HK-2 (cell line): ENCODE results near the gene SDK1.

Experiments
- DNase-seq: peaks from one replicate; pipeline ENCODE4 v3.0.0-alpha.2; 2018; ENCODE audit not compliant: unreplicated experiment

SDK1 gene

DNA sequence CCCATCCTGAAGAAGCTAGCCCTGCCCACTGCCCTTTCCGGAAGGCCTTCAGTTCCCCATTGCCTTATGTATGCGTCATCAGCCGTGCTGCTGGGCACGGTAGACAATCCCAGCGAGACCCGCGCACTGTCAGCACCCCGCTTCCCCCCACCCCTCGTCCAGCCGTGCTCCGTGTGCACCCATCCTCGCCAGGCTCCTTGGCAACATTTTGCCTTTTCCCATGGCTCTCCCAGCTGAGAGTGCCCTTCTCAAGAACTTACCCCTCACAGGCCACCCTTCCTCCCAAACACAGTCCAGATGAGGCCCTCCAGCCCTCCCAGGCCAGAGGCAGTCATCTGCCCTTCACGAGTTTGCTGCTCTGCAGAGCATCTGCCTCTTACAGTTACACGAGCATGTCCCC, 747.3 kb downstream of the SDK1 start:
- no peak for DNase-seq

DNA sequence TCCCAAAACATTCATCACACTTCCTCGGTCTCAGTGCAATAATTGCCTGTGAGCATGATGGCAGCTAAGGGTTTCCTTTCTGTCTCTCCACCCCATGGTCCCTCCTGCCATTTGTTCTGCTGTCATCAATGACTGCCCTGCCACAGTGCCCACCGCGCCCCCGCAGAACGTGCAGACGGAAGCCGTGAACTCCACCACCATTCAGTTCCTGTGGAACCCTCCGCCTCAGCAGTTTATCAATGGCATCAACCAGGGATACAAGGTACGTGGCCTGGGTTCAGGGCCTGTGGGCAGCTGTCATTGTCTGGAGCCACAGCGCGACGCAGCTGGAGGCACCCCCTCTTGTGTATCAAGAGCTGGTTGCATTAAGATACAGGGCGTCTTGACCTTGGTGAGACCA, 748.1 kb downstream of the SDK1 start:
- DNase-seq = no peak

DNA sequence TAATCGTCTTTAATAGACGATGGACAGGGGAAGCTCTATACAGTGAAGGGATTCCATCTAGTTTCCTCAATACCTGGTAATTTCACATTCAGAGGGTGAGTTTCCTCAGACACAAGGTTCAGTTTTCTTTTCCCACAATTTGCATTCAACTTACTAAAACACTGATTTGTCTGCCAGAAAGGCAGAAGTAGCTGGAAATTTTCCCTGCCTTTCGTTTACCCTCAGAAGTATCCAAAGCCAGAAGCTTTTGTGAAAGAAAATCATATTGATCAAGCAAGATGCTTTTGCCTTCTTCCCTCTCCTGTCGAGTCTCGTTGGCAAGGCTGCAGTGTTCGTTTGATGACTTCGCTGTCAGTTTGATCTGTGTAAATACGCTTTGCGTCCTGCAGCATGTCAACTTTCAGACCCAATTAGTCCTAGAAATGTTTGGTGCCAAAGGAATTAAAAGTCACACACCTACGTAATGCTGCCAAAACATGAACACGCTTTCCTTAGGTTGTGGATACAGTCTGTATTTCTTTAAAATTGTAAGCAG, 749.1 kb downstream of the SDK1 start:
- no peak for DNase-seq

DNA sequence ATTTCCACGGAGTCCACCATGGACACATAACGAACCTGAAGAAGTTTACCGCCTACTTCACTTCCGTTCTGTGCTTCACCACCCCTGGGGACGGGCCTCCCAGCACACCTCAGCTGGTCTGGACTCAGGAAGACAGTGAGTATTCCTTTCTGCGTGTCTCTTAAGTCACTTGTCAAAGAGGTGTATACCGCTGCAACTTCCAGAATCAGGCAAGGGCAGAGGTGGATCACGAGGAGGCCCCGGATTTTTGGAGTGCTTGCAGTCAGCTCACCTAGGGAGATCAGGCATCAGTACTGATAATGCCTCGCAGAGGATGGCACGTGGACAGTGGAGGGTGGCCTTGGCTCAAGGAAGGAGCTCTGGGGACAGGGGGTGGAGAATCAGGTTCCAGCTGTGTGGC, 750.6 kb downstream of the SDK1 start:
- no peak for DNase-seq

DNA sequence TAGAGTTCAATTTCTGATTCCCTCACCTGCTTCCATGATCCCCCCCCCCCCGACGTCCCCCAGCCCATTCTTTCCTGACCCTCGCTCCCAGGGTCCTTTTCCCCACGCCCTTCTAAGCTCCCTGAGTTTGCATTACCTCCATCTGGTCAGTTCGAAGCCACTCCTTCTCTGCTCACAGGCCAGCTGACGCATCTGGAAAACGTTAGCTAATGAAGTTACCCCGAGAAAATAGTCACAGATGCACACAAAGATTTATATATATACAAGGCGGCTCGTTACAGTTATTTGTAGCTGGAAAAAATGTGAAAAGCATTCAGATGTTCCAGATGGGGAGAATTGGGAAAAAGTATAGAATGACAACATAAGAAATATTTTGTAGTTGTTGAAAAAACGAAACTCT, 751.1 kb downstream of the SDK1 start:
- DNase-seq = no peak

DNA sequence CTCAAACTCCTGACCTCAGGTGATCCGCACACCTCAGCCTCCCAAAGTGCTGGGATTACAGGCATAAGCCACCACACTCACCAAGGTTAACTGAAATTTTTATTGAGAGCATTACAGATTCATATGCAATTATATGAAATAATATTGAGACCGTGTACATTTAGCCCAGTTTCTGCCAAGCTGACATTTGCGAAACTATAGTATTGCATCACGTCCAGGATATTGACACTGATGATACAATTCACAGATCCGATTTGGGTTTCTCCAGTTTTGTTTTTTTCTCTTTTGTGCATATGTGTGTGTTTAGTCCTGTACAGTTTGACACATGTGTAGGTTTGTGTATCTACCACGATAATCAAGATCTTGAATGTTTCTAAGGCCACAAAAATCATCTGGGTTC, 753.1 kb downstream of the SDK1 start:
- DNase-seq = no peak

DNA sequence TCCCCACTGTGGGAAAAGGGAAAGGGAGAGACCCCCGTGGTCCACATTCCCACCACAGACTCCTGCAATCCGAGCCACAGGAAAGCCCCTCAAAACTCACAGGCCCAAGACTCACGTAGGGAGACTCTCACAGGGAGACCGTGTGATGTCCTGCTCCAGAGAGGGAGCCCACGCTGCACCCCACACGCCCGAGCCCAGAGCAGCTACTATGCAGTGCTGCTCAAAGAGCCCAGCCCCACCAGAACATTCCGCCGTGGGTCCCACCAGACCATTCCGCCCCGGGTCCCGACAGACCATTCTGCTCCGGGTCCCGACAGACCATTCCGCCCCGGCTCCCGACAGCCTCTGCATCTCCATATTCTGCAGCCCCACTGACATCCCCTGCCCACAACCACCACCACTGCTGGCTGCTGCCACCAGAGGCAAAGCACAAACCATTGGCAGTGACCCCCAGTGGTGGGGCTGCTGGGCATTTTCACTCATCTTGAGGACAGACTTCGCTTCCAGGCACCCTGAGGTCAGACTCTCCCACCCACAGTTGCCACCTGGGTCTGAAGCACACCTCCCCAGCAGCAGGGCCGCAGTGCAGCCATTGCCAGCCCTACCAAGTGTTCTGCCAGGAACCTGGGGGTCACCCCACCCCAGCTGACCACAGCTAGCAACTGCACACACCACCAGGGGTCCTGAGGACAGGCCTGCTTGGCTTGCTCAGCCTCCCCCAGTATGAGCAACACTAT, 755.7 kb downstream of the SDK1 start:
- no peak for DNase-seq

DNA sequence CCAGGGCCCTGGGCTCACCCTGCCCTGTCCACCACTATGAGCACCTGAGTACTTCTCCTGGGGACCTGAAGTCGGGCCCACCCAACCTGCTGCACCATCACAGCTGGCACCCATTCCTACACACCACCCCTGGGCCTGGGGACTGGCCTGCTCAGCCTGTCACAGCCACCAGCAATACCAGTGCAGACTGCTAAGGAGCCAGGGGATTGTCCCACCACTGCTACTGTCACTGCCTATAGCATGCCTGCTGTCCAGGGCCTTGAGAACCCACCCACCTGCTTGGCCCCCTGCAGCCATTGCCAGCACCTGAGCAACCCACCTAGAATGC, 756.2 kb downstream of the SDK1 start:
- DNase-seq = no peak

DNA sequence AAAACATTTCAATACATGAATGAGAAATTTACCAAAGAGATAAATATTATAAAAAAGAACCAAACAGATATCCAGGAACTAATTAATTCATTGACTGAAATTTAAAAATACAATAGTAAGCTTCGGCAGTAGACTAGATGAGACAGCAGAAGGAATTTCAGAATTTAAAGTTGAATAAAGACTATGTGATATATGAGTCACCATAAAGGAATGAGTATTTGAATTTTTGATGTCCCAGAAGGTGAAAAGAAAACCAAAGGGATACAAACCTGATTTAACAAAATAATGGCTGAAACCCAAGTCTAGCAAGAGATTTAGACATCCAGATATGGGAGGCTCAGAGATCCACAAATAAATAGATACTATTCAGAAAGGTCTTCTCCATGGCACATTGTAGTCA, 757.1 kb downstream of the SDK1 start:
- DNase-seq = no peak

DNA sequence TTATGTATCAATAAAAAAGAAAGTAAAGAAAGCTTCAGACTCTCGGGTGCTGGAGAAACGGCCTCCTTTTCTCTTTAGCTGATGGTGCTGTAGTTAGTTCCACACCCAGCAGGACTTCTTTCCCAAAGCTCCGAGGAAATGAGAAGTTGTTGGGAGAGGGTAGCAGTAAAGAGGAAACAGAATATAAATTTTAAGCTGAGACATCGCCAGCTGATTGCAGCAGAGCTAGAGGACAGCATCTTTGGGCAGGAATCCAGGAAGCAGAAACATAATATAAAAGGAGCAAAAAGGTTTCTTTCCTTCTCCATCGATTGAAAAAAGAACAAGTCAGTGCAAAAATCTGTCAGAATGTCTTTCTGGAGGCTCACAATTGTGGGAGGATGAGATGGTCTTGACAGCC, 764.1 kb downstream of the SDK1 start:
- no peak for DNase-seq

DNA sequence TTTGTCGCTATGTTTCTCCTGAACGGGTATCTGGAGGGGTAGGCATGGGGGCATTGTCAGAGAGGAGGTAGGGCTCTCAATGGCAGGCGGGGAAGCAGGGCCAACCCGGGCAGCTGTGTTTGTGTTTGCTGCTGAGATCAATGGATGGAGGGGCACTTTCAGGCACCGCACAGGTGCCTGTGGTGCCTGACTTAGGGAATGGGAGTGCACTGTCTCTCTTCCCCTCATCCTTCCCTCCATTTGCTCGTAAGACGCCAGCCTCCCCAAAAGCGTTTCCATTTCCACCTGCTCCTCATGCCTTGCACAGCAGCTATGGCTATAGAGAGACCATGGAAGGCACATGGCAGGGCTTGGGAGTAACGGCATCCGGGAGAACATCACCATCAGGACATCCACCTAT, 765.2 kb downstream of the SDK1 start:
- no peak for DNase-seq

DNA sequence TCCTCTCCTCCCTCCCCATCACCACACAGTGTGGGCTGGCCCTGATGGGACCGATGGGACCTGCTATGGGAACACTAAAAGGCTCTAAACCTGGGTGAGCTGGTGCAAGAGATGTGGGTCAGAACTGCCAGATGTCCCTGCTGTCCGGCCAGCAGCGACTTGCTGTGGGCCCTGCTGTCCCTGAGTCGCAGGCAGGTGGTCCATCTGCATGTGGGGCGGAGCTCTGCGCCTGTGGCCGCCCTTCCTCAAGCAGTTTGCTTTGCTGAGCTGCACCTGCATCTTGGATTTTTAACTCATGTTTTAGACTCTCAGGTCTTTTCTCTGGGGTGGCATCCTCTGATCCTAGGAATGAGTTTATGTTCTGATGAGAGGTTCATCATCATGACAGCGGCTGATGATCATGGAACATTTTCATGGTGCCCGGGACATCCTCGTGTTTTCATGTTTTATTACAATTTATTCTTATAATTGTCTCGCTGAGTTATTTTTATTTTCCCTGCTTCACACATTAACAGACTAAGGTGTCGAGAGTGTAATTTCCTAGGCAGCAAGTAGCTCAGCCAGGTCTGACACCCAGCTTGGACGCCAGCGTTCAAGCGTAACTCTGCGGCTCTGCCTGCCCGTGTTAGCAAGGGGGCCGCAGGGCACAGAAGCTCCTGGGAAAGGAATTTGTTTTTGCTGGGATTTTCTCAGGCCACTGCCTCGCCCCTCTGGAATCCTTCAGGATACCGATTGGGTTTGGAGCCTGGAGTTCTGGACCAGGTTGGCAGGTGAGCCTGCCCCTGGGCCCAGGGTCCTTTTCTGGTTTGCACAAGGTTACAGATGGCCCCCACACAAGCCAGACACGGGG, 765.8 kb downstream of the SDK1 start:
- no peak for DNase-seq

DNA sequence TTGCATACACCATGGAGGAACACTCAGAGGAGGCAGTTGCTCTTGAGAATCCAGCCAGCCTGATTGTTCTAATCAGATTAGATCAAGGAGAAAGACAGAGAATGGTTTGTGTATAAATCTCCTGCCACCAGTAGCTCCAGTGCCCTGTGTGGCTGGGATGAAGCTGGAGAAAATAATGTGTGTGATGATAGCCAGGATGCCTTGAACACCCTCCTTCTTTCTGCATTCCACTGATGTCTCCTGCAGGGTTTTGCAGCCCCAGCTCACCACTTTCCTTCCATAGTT, 766.4 kb downstream of the SDK1 start:
- DNase-seq = no peak

DNA sequence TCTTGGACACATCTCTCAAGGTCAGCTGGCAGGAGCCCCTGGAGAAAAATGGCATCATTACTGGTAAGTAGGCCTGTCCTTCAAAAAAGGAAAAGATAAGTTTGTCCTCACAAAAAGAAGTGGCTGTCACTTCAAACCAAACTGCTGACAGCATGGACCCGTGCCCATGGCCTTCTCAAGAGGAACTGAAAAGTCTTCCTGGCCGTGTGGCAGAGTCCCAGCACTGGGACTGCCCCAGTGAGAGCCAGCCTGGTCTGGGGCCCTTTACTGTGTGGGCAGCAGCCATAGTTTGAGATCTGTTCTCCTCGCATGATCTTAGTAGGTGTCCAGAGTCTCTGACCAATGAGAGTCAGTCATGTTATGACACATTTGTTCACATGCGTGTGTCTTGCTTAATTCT, 766.8 kb downstream of the SDK1 start:
- no peak for DNase-seq

DNA sequence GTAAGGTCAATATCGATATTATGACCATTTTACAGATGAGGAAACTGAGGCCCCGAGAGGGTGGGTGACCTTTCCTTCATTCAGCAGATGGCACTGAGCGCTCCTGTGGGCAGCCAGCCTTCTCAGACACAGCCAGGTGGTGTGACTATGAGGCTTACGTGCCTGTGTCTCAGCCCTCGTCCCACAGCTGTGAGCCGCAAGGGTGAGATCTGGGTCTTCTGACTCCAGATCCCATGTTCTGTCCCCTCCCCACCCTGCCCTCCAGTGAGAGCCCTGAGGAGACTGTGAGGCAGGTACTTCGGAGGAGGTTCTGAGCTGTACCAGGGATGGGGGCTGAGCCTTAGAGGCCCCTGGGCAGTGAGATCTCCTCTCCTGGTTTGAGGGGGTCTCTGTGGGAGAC, 767.2 kb downstream of the SDK1 start:
- no peak for DNase-seq

DNA sequence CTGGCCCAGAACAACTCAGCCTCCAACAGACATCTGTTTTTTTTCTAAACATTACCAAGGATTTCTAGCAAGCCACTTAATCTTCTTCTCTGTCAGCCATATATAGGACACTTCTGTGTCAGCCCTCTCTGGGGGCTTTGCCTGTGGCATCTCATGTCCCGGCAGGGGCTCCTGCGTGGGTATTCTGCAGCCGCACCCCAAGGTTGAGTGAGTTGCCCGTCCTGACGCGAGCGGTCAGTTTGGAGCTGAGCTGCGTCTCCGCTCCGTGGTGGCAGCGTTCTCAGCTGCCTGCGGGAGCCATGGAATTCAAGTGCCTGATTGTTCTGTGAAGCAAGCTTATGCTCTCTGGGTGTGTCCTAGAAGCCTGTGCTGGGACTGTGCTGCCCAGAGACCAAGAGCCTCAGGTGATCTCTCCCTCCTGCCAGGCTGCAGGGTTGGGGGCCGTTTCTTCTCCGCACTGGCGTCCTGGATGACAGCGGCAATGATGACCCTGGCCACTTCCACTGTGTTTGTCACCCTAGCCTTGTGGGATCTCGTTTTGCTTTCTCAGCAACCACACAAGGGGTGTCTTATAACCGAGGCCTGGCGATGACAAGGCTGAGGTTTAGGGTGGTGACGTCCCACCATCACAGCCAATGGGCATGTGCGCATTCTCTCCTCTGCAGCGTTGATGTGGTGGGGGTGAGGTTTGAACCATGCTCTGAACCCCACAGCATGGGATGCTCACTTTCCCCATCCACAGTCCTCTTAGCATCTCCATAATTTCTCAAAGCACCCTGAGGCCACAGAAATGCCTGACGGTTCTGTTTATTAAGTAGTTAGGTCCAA, 768.4 kb downstream of the SDK1 start:
- no peak for DNase-seq

DNA sequence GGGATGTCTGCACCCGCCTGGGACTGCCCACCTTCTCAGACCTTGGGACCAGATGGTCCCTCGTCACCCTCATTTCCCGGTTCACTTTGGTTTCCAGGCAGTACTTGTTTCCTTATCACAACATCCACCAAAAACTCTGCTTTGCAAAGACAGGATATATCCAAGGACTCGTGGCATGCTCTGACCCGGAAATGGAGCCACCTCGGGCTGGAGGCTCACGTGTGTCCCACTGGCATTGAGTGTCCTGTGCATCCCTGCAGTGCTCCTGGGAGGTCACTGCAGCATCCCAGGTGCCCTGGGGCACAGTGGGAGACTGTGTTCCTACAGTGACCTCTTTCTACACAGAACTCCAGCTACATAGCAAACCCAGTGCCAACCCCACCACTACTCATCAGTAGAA, 769.2 kb downstream of the SDK1 start:
- DNase-seq = no peak

DNA sequence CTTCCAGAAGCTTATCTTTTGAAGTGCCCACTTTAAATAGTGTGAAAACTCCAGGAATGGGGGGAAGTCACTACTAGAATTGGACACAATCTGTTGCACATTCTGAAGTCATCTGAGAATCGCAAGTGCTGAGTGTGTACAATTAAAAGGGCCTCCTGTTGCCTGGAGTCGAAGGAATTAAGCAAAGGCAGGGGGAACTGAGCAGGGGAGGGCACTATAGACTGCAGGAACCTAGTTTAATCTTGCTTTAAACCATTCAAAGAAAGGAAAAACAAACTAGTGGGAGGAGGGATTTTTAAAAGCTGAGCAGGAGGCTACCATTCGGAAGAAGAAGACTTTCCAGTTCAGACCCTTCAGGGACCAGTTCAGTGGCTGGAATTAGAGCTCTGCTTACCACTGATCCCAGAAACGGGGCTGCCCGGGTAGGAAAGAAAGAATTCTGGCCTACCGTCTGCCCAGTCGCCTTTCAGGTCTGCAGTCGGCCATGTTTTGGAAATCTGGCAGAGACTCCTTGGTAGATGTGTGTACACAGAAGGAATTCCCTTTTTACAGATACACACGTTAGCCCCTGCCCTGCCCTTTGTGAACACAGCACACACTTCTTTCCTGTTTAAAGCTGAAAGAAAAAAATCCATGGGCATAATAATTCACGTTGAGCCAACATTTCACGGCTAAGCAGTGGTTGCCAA, 770.5 kb downstream of the SDK1 start:
- DNase-seq = no peak

DNA sequence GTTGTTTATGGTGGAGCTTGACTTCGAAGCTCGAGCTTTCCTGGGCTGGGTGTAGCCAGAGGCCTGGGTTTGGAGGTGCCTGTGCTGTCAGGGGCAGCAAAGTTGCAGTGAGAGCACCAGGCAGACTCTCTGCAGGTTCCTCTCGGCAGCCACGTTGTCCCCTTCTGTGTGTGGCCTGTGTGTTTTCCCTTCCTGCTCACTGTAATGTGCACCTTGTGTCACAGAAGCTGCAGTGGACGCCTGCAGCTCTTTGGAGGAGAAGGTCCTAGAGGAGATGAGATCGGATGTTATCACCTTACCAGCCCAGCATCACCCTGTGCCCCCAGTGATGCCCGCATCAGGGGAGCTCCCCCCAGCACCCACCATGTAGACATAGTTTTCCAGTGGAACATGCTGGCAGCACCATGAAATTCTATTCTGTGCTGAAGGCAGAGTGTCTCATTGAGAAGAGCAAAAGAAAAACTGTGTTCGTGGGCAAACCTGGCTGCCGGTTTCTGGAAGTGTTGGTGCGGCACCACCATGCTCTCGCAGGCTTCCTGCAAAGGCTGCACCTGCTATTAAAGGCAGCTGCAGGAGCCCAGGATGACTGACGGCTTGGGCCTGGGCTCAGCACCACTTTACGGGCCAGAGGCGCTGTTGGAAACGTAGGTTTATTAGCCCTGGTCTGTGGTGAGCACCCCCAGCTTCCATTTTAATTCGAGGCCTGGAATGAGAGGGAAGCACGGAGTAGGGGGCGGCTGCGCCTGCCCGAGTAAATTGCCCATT, 771.3 kb downstream of the SDK1 start:
- DNase-seq = no peak

DNA sequence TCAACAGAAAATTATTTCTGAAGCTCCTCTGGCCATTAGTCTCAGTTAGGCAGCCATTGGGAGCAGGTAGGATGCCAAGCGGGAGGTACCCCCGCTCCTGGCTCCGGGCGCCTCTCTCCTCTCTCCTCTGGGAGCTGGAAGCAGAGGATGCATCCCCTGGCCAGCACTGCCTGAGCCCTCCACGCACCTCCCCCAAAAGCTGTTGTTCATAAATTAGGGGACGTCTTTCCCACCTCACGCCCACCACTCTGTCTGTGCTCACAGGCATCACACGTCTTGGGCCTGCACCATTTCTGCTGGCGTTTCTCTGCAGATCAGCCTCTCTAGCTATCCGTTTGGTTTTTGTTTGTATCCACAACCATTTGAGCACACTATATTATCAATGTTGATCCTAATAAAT, 772.0 kb downstream of the SDK1 start:
- DNase-seq = no peak

DNA sequence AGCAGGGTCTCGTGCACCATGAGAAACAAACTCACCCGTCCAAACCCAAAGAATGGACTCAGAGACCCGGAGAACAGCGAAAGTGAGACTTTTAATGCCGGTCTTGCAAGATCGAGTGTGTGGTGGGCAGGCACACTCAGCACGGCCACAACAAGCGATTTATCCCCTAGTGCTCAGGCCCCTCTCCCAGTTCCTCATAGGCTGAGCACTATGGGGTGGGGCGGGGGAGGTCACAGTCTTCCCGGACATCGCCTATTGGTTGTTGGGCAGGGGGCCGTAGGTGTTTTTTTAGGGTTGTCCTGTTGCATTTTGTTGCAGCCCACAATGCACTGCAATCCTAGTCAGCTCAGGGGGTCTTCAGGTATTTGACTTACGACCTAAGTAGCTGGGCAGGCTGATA, 772.7 kb downstream of the SDK1 start:
- DNase-seq = no peak
